Cardiac muscle cell (in vitro differentiated cells and primary cell): ENCODE data around the gene ALX4. TPM values are rescaled to one million over a fixed set of nuclear protein-coding genes. Genes with fewer than 3 reads are reported as not detected.

ENCODE experiments used
- DNase-seq, 2 donors: peaks; one replicate each; pipeline versions ENCODE4 v3.0.0 to v3.0.0-alpha.2; 2010 to 2017; ENCODE audit warnings: low read depth in 1 of 2, low spot score in 1 of 2
- H3K27ac ChIP-seq: fragments of 200-600 bp; sonication (generic); 2 replicates; pipeline ENCODE4 v1.5.1; 2016
- H3K27me3 ChIP-seq: fragments of 200-600 bp; sonication (generic); 2 replicates; pipeline ENCODE4 v1.6.0; 2016; ENCODE audit warnings: control low read depth
- H3K36me3 ChIP-seq: fragments of 200-600 bp; sonication (generic); 2 replicates; pipeline ENCODE4 v1.5.1; 2016; ENCODE audit warnings: control low read depth
- H3K4me1 ChIP-seq: fragments of 200-600 bp; sonication (generic); 2 replicates; pipeline ENCODE4 v1.8.1; 2017; ENCODE audit warnings: low read depth, mild to moderate bottlenecking, mixed run types
- H3K4me3 ChIP-seq: fragments of 200-600 bp; sonication (generic); 2 replicates; pipeline ENCODE4 v1.5.1; 2016; ENCODE audit warnings: mild to moderate bottlenecking
- H3K9me3 ChIP-seq: fragments of 200-600 bp; sonication (generic); 2 replicates; pipeline ENCODE4 v1.5.1; 2017; ENCODE audit warnings: low read depth, mild to moderate bottlenecking, control low read depth
- polyA plus RNA-seq: library from polyadenylated mRNA; unstranded; fragments of >200 nt; fragmentation: Nextera tagmentation; extraction: Ambion mirVana; gene quantifications from 2 replicates; pipeline ENCODE4 v1.2.1, GENCODE V29; 2016
- total RNA-seq: library from RNA; depleted of rRNA; stranded (reverse); fragments of >200 nt; gene quantifications from 2 replicates; pipeline ENCODE4 v1.2.3, GENCODE V29; 2016
- TF ChIP-seq, protein P1 (sequence below): IDR thresholded peaks from 2 replicates; pipeline ENCODE4 v1.5.1; 2012; ENCODE audit warnings: low read depth, mild to moderate bottlenecking, low read length

The ALX4 gene
- total and polyA plus RNA-seq, 2 experiments from 2014 or later = 0.15 TPM; not detected in 1

DNA sequence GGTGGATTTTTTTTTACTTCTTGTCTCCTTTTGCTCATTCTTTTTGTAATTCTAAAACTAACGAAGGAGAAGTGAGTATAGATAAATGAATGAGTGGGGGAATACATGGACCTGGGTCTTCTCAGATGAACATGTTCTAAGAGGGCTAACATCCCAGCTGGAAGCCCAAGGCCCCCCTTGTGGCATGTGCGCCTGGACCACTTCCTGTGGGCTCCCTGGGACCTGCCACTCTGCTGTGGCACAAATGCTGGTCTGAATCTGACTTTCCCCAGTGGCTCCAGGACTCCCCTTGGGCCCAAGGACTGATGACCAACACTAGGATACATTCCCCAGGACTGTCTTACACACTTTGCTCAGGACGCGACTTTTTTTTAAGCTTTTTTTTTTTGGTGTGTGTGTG, 32.7 kb upstream of the ALX4 start:
- Histone ChIP-seq H3K27me3 (peaks cover 21% of the 10 kb centered on the region), H3K9me3 (no peaks in the 10 kb centered on the region), H3K4me1 (no peaks in the 10 kb centered on the region), H3K27ac (no peak overlapping the region), H3K4me3 (no peak overlapping the region), H3K36me3 (no peaks in the 10 kb centered on the region)
- DNase-seq = no peak
- TF ChIP-seq, protein P1, sequence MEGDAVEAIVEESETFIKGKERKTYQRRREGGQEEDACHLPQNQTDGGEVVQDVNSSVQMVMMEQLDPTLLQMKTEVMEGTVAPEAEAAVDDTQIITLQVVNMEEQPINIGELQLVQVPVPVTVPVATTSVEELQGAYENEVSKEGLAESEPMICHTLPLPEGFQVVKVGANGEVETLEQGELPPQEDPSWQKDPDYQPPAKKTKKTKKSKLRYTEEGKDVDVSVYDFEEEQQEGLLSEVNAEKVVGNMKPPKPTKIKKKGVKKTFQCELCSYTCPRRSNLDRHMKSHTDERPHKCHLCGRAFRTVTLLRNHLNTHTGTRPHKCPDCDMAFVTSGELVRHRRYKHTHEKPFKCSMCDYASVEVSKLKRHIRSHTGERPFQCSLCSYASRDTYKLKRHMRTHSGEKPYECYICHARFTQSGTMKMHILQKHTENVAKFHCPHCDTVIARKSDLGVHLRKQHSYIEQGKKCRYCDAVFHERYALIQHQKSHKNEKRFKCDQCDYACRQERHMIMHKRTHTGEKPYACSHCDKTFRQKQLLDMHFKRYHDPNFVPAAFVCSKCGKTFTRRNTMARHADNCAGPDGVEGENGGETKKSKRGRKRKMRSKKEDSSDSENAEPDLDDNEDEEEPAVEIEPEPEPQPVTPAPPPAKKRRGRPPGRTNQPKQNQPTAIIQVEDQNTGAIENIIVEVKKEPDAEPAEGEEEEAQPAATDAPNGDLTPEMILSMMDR = no peak

DNA sequence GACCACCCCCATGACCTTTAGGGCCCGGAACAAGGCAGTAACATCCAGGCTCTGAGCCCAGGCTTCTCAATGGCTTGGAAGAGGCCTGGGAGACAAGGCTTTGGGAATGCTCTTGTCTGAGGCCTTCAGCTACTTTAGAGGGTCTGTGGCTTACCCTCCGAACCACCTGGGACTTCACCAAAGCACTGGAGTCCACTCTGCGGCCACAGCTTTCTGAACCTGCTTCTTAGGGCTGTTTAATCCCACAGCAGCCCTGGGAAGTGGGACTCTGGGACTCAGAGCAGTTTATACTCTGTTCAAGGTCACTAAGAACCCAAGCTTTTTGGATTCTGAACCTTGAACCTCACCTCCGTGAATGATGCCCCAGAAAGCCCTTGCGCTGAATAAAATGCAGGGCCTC, 30.7 kb upstream of the ALX4 start:
- H3K27me3 ChIP-seq = peaks cover 38% of the 10 kb centered on the region
- no peak overlapping the region for H3K4me3 ChIP-seq
- no peaks in the 10 kb centered on the region for H3K36me3 ChIP-seq
- H3K27ac ChIP-seq = no peak overlapping the region
- no peak for DNase-seq
- H3K9me3 ChIP-seq = no peaks in the 10 kb centered on the region
- TF ChIP-seq, protein P1 = no peak
- H3K4me1 ChIP-seq = no peaks in the 10 kb centered on the region

DNA sequence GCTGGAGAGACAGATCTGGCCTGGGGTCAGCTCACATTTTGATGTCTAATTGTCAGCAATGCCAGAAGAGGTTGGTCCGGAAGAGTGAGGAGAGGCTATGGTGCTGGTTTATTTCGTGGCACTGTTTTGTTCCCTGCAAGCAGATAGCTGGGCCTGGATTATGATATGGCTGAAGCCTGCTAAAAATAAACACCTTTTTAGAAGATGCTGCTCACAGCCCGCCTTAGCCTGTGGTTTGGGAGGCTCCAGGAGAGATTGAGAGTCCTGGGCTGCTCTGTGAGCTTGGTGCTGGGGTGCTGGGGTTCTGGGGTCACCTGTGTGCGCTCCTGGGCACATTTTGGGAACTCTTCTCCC, 29.6 kb upstream of the ALX4 start:
- peaks cover 50% of the 10 kb centered on the region for H3K27me3 ChIP-seq

DNA sequence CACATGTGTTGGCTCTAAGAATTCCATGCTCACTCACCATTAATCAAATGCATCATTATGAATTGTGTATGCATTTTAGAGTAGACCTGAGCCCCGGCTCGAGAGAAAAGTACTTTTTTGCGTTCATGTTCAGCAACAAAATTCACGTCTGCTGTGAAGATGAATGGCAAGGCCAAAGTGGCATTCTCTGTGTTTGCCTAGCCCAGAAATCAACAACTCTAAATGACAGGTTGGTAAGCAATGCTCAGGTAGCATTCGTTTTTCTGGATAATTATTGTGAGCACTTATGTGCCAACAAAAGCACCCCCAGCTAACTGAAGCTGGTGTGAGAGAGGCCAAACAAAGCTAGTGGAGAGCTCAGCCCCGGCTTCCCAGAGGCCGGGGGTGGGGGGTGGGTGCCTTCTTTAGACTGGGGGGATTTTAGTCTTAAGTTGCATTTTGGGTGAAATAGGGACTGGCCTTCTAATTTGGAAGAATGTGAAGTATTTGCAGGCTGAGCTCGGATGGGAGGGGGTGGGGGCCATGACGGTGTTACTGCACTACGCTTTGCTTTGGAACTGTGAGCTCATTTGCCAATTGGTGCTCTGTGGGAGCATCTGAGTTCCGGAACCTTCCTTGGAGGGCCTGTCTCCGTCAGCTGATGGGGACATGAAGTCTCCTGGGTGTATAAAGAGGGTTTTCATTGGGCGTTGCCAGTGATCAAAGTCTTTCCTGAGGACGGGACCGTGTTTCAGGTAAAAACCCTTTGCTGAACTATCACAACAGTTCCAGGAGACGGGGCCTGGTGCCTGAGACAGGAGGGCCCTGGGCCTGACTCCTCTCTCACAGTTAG, 29.0 kb upstream of the ALX4 start:
- TF ChIP-seq, protein P1 = no peak
- no peak for DNase-seq

More for the DNA sequence above, 29.6 kb upstream of the ALX4 start:
- Histone ChIP-seq H3K4me3 (no peak overlapping the region), H3K9me3 (no peaks in the 10 kb centered on the region), H3K27ac (no peak overlapping the region), H3K4me1 (no peaks in the 10 kb centered on the region), H3K36me3 (no peaks in the 10 kb centered on the region)
- DNase-seq = no peak
- TF ChIP-seq, protein P1 = no peak

DNA sequence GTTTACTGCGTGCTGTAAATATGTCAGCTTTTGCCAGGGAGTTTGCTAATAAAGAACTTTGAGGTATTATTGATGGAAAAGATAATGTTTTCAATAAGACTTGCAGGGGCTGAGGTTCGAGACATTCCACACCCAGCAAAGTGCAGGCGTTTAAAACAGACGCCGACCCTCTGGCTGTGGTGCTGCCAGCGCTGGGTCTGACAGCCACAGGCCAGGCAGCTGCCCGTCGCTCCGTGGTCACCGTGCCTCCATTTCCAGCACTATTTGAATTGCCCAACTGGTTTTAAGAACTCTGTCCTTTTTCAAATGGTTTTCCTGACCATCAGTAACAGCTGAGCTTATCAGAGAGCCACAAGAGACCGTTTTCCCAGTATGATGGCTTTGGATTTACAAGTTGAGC, 28.1 kb upstream of the ALX4 start:
- H3K36me3 ChIP-seq = no peaks in the 10 kb centered on the region
- no peak overlapping the region for H3K4me3 ChIP-seq
- DNase-seq = no peak
- H3K27me3 ChIP-seq = peaks cover 65% of the 10 kb centered on the region
- H3K4me1 ChIP-seq = no peaks in the 10 kb centered on the region
- H3K9me3 ChIP-seq = no peaks in the 10 kb centered on the region
- TF ChIP-seq, protein P1 = no peak
- H3K27ac ChIP-seq = no peak overlapping the region

More for the DNA sequence above, 29.0 kb upstream of the ALX4 start:
- no peaks in the 10 kb centered on the region for H3K9me3 ChIP-seq
- no peak overlapping the region for H3K4me3 ChIP-seq
- no peaks in the 10 kb centered on the region for H3K36me3 ChIP-seq
- no peaks in the 10 kb centered on the region for H3K4me1 ChIP-seq
- H3K27me3 ChIP-seq = peaks cover 56% of the 10 kb centered on the region
- H3K27ac ChIP-seq = no peak overlapping the region
